ENCODE measurements around the gene EXOC4. TPM values are rescaled to one million over a fixed set of nuclear protein-coding genes. Genes with fewer than 3 reads are reported as not detected.

Gene EXOC4
- total RNA-seq, 1 donor from 2014 or later = 67.7 TPM

DNA sequence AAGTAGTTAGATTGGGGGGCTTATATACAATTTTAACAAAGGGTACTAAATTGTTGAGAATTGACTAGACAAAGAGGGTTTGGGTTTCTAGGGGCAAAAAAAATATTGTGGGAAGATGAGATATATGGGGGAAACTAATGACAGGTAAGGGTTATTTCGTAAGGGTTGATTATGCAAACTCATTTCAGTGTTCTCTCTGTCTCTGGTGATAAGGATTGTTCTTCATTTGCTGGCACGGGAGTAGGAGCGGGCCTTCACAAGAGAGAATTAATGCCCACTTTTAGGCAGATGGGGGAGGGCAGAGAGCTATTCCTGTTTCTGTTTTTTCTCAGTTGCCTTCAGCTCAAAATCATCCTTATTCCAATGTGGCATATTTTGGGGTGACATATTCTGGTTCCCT lies 258.4 kb downstream of the EXOC4 start:
- H3K4me3 Mint-ChIP-seq (ENCODE audit: unreplicated experiment) = no peak overlapping the region
- no peaks in the 10 kb centered on the region for H3K27me3 Mint-ChIP-seq (ENCODE audit: low read depth)
- H3K27ac Mint-ChIP-seq (ENCODE audit: unreplicated experiment) = no peak overlapping the region
- DNase-seq (ENCODE audit: low spot score) = no peak
- TF ChIP-seq, protein P1, sequence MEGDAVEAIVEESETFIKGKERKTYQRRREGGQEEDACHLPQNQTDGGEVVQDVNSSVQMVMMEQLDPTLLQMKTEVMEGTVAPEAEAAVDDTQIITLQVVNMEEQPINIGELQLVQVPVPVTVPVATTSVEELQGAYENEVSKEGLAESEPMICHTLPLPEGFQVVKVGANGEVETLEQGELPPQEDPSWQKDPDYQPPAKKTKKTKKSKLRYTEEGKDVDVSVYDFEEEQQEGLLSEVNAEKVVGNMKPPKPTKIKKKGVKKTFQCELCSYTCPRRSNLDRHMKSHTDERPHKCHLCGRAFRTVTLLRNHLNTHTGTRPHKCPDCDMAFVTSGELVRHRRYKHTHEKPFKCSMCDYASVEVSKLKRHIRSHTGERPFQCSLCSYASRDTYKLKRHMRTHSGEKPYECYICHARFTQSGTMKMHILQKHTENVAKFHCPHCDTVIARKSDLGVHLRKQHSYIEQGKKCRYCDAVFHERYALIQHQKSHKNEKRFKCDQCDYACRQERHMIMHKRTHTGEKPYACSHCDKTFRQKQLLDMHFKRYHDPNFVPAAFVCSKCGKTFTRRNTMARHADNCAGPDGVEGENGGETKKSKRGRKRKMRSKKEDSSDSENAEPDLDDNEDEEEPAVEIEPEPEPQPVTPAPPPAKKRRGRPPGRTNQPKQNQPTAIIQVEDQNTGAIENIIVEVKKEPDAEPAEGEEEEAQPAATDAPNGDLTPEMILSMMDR (IDR thresholded peaks at IDR 0.05) = no peak
- peaks cover 11% of the 10 kb centered on the region for H3K4me1 Mint-ChIP-seq (ENCODE audit: low read depth)
- peaks cover under 1% of the 10 kb centered on the region for H3K9me3 Mint-ChIP-seq (ENCODE audit: low read depth)
- H3K36me3 Mint-ChIP-seq (ENCODE audit: low read depth) = no peaks in the 10 kb centered on the region

DNA sequence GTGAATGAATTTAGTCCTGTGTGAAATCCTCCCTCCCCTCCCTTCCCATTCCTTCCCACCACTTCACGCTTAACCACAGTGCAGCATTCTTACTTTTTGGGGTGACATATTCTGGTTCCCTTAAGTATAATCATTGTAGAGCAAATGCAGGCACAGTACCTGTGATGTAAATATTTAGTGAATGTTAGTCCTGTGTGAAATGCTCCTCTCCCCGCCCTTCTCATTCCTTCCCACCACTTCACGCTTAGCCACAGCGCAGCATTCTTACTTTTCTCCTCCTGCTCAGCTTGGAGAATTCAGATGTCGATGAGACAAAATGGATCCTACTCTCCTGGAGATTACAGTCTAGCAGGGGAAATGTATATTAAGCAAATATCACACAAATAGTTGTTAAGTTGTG lies 258.8 kb downstream of the EXOC4 start:
- H3K4me1 Mint-ChIP-seq (ENCODE audit: low read depth) = peaks cover 11% of the 10 kb centered on the region
- H3K27me3 Mint-ChIP-seq (ENCODE audit: low read depth) = no peaks in the 10 kb centered on the region
- H3K36me3 Mint-ChIP-seq (ENCODE audit: low read depth) = no peaks in the 10 kb centered on the region
- no peak overlapping the region for H3K4me3 Mint-ChIP-seq (ENCODE audit: unreplicated experiment)
- TF ChIP-seq, protein P1 (IDR thresholded peaks at IDR 0.05) = no peak
- H3K9me3 Mint-ChIP-seq (ENCODE audit: low read depth) = peaks cover 4% of the 10 kb centered on the region
- no peak for DNase-seq (ENCODE audit: low spot score)
- no peak overlapping the region for H3K27ac Mint-ChIP-seq (ENCODE audit: unreplicated experiment)

DNA sequence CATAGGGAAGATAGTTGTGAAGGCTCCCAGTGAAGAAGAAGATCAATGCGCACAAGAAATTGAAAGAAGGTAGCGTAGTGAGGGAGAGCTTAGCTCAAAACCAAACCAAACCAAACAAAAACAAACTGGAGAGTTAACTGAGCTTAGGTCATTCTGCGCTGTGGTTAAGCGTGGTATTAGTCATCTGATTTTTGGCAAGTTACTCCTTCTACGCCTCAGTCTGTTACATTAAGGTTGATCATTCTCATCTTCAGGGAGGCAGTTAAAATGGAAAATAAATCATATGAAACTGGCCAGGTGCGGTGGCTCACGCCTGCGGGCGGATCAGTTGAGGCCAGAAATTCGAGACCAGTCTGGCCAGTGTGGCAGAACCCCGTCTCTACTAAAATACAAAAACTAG lies 259.7 kb downstream of the EXOC4 start:
- TF ChIP-seq, protein P1 (IDR thresholded peaks at IDR 0.05) = no peak
- H3K36me3 Mint-ChIP-seq (ENCODE audit: low read depth) = no peaks in the 10 kb centered on the region
- no peaks in the 10 kb centered on the region for H3K27me3 Mint-ChIP-seq (ENCODE audit: low read depth)
- peaks cover 11% of the 10 kb centered on the region for H3K4me1 Mint-ChIP-seq (ENCODE audit: low read depth)
- H3K27ac Mint-ChIP-seq (ENCODE audit: unreplicated experiment) = no peak overlapping the region
- H3K9me3 Mint-ChIP-seq (ENCODE audit: low read depth) = peaks cover 4% of the 10 kb centered on the region
- no peak for DNase-seq (ENCODE audit: low spot score)
- no peak overlapping the region for H3K4me3 Mint-ChIP-seq (ENCODE audit: unreplicated experiment)

DNA sequence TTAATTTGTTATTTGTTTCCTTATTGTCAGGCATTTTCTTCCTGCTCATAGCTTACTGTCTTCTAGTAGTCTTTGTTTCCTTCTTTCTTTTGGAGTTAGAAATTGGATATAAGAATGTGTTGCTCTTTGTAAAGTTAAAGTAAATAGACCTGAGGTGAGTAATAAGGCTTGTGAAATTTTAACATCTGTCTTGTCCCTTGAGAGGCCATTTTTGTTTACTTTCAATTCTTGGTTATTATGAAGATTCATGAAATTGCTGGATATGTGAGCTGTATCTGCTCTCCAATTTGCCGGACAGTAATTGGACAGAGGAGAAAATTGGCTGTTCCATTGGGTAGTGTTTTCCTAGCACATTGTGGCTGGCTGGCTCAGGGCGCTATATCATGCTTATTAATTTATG lies 260.7 kb downstream of the EXOC4 start:
- DNase-seq (ENCODE audit: low spot score) = no peak
- TF ChIP-seq, protein P1 (IDR thresholded peaks at IDR 0.05) = no peak
- no peak overlapping the region for H3K4me3 Mint-ChIP-seq (ENCODE audit: unreplicated experiment)

DNA sequence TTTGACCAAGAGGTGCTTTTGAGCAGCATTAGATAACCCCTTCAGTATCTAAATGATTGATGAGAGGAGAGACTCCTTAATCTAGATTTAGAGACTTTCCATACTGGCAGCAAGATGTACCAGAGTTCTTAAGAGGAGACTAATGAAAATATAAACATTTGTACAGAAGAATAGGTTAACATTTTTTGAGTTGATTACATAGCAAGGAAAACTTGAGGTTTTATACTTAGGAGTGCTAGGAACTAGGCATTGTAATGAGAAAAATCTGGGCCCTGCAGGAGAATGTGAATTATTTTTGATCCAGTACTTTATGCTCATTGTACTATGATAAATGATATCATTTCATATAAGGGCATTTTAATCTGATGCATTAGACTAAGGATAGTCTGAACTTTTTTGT lies 261.7 kb downstream of the EXOC4 start:
- H3K27ac Mint-ChIP-seq (ENCODE audit: unreplicated experiment) = no peak overlapping the region
- TF ChIP-seq, protein P1 (IDR thresholded peaks at IDR 0.05) = no peak
- DNase-seq (ENCODE audit: low spot score) = no peak
- H3K36me3 Mint-ChIP-seq (ENCODE audit: low read depth) = no peaks in the 10 kb centered on the region
- no peak overlapping the region for H3K4me3 Mint-ChIP-seq (ENCODE audit: unreplicated experiment)
- no peaks in the 10 kb centered on the region for H3K27me3 Mint-ChIP-seq (ENCODE audit: low read depth)
- H3K4me1 Mint-ChIP-seq (ENCODE audit: low read depth) = peaks cover 11% of the 10 kb centered on the region
- peaks cover 4% of the 10 kb centered on the region for H3K9me3 Mint-ChIP-seq (ENCODE audit: low read depth)

More for the DNA sequence above, 260.7 kb downstream of the EXOC4 start:
- Mint-ChIP-seq H3K36me3 (ENCODE audit: low read depth) (no peaks in the 10 kb centered on the region), H3K9me3 (ENCODE audit: low read depth) (peaks cover 4% of the 10 kb centered on the region), H3K4me1 (ENCODE audit: low read depth) (peaks cover 11% of the 10 kb centered on the region), H3K27me3 (ENCODE audit: low read depth) (no peaks in the 10 kb centered on the region), H3K27ac (ENCODE audit: unreplicated experiment) (no peak overlapping the region)

Data from chondrocyte (in vitro differentiated cells).